Measurements from ENCODE around the gene GSG1L2.

GRCh38 chr17:9763643-9764042 is 58.2 kb downstream of the GSG1L2 start:
- TF ChIP-seq ZNF564 (CRISPR knock-in tag; IDR thresholded peaks at IDR 0.05): no peak
- TF ChIP-seq HOXD1 (CRISPR knock-in tag; IDR thresholded peaks at IDR 0.05): no peak
- TF ChIP-seq, protein P1, sequence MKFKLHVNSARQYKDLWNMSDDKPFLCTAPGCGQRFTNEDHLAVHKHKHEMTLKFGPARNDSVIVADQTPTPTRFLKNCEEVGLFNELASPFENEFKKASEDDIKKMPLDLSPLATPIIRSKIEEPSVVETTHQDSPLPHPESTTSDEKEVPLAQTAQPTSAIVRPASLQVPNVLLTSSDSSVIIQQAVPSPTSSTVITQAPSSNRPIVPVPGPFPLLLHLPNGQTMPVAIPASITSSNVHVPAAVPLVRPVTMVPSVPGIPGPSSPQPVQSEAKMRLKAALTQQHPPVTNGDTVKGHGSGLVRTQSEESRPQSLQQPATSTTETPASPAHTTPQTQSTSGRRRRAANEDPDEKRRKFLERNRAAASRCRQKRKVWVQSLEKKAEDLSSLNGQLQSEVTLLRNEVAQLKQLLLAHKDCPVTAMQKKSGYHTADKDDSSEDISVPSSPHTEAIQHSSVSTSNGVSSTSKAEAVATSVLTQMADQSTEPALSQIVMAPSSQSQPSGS (CRISPR knock-in tag; IDR thresholded peaks at IDR 0.05): no peak
- TF ChIP-seq SAFB2 (CRISPR knock-in tag; IDR thresholded peaks at IDR 0.05; ENCODE audit: borderline replicate concordance, low read depth): no peak
- TF ChIP-seq SRSF9 (IDR thresholded peaks at IDR 0.05; ENCODE audit: borderline replicate concordance, insufficient read depth, low read depth, low read length, poor library complexity, severe bottlenecking): no peak
- TF ChIP-seq TAF1 (CRISPR knock-in tag; IDR thresholded peaks at IDR 0.05): no peak
- no peak for TF ChIP-seq SOX6 (IDR thresholded peaks at IDR 0.05)
- no peak for TF ChIP-seq SOX6 (CRISPR knock-in tag; IDR thresholded peaks at IDR 0.05)
- no peak for TF ChIP-seq CEBPZ (IDR thresholded peaks at IDR 0.05; ENCODE audit: low read length)
- no peak for TF ChIP-seq ZSCAN20 (CRISPR knock-in tag; IDR thresholded peaks at IDR 0.05; ENCODE audit: borderline replicate concordance)
- no peak for TF ChIP-seq NFKBIZ (CRISPR knock-in tag; IDR thresholded peaks at IDR 0.05)
